Keratinocyte (primary cell): ENCODE results near the gene SATB1.

Experiments used
- CTCF ChIP-seq, 3 experiments: IDR thresholded peaks in 1 of 3; conservative IDR thresholded peaks in 1 of 3; optimal IDR thresholded peaks in 1 of 3; 2 replicates in 2 of 3; 3 replicates in 1 of 3; pipeline versions ENCODE3 to v1.5.1; 2011; ENCODE audit warnings: low read length in 3 of 3, mild to moderate bottlenecking in 3 of 3, moderate library complexity in 2 of 3, control low read depth in 1 of 3, inconsistent platforms in 1 of 3; ENCODE audit not compliant: insufficient read depth in 2 of 3; ENCODE audit errors: extremely low read depth in 1 of 3
- EZH2 ChIP-seq: IDR thresholded peaks from one replicate; pipeline ENCODE4 v1.6.1; 2012; ENCODE audit warnings: inconsistent platforms, mild to moderate bottlenecking, low read length, moderate library complexity

- no peak for TF ChIP-seq CTCF (optimal IDR thresholded peaks at IDR 0.05 in 1 of 3, IDR thresholded peaks at IDR 0.05 in 1 of 3, conservative IDR thresholded peaks at IDR 0.05 in 1 of 3; ENCODE audit: extremely low read depth in 1 of 3, insufficient read depth in 2 of 3, low read length in 3 of 3)
- no peak for TF ChIP-seq EZH2
Observed at GRCh38 chr3:18440066-18440722, 15.1 kb upstream of the SATB1 start.
